ENCODE measurements around the gene UHRF2. TPM values are rescaled to one million over a fixed set of nuclear protein-coding genes. Genes with fewer than 3 reads are reported as not detected.
A peak's percentile ranks its signal among the peaks of the same experiment; 100 is the strongest.

UHRF2 gene
- total RNA-seq, 1 experiment from 2014 or later, result 31.3 TPM

DNA sequence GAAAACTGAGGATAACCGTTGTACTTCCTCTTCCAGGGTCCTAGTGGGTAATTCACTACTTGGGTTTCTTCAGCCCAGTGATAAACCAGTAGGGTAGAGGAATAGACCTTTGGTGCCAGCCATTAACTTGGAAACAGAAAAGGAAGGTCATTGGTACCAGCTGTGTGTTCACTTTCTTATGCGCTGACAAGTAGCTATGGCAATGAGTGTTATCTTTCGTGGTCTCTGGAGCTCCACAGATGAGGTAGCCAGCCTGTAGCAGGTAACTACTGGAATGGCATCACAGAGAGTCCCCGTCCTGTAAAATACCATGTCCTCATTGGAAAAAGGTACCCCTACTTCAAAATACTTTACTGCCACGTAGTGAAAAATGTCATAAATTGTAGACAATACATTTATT is 2.3 kb downstream of the UHRF2 start:
- CTCF ChIA-PET, result no interaction called here
- H3K4me1 ChIP-seq (ENCODE audit: insufficient read depth, low read length), result peaks cover 17% of the 10 kb centered on the region; the same call in 1 of the 2 replicates
- POLR2A ChIA-PET (ENCODE audit: unreplicated experiment), result no interaction called here
- H3K9ac ChIP-seq (ENCODE audit: low read length), result peak overlapping the region; percentile 90
- peaks cover 71% of the 10 kb centered on the region for H3K79me2 ChIP-seq (ENCODE audit: low read length)
- peak overlapping the region; percentile 100 for H3K4me3 ChIP-seq (ENCODE audit: low read length)
- no peaks in the 10 kb centered on the region; the same call in 1 of the 2 replicates for H3K36me3 ChIP-seq (ENCODE audit: low read depth, low read length)
- peak overlapping the region; percentile 94 for H3K4me2 ChIP-seq (ENCODE audit: low read length)
- ATAC-seq (no peak), DNase-seq (no peak)
- TF ChIP-seq EZH2phosphoT487 (IDR thresholded peaks at IDR 0.05; ENCODE audit: borderline replicate concordance, low read length) (no peak), EZH2 (IDR thresholded peaks at IDR 0.05; ENCODE audit: low read length, unreplicated experiment) (no peak)
- TF ChIP-seq, protein P1, sequence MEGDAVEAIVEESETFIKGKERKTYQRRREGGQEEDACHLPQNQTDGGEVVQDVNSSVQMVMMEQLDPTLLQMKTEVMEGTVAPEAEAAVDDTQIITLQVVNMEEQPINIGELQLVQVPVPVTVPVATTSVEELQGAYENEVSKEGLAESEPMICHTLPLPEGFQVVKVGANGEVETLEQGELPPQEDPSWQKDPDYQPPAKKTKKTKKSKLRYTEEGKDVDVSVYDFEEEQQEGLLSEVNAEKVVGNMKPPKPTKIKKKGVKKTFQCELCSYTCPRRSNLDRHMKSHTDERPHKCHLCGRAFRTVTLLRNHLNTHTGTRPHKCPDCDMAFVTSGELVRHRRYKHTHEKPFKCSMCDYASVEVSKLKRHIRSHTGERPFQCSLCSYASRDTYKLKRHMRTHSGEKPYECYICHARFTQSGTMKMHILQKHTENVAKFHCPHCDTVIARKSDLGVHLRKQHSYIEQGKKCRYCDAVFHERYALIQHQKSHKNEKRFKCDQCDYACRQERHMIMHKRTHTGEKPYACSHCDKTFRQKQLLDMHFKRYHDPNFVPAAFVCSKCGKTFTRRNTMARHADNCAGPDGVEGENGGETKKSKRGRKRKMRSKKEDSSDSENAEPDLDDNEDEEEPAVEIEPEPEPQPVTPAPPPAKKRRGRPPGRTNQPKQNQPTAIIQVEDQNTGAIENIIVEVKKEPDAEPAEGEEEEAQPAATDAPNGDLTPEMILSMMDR (conservative IDR thresholded peaks at IDR 0.05; ENCODE audit: low read depth, low read length), result no peak
- BruUV-seq (replicated peaks), result no TSS peak
- no peaks in the 10 kb centered on the region for H3F3A ChIP-seq (ENCODE audit: low read length, unreplicated experiment)
- no peaks in the 10 kb centered on the region for H3K9me3 ChIP-seq (ENCODE audit: low read length)
- H3K27me3 ChIP-seq (ENCODE audit: low read length), result no peaks in the 10 kb centered on the region
- no peak overlapping the region for H2AFZ ChIP-seq (ENCODE audit: low read length)
- no peak overlapping the region for H3K27ac ChIP-seq (ENCODE audit: low read length)
- H3K9me2 ChIP-seq (replicated peaks; ENCODE audit: low read length), result no peaks in the 10 kb centered on the region
- intact Hi-C loops (cut with micrococcal nuclease), result no loop called here
- H4K20me1 ChIP-seq (ENCODE audit: low read length), result peaks cover 39% of the 10 kb centered on the region

DNA sequence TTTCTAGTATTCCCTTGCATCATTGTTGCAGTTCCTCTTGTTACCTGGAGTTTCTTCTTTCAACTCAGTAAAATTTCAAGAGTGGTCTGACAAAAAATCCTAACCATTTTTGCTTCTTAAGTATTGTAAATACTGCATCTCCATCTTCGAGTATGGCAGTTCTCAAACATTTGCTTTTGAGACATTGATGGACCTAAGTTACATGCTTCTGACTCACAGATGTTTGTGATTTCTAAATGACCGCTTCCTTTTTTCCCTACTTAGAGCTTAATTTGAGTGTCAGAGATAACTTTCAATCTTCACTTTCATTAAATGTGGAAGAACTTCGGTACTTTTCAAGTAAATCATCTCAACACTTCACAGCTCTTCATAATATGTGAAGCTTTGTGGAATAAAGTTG is 4.2 kb downstream of the UHRF2 start:
- no peak overlapping the region for H3K9ac ChIP-seq (ENCODE audit: low read length)
- no peak overlapping the region for H3K27ac ChIP-seq (ENCODE audit: low read length)
- H4K20me1 ChIP-seq (ENCODE audit: low read length), result peaks cover 46% of the 10 kb centered on the region
- H3K79me2 ChIP-seq (ENCODE audit: low read length), result peaks cover 90% of the 10 kb centered on the region
- no peaks in the 10 kb centered on the region for H3K27me3 ChIP-seq (ENCODE audit: low read length)
- BruUV-seq (replicated peaks), result no TSS peak
- H3K4me3 ChIP-seq (ENCODE audit: low read length), result 0 out of 2 replicates have a peak overlapping the region, but pooled peaks have one; percentile 23
- intact Hi-C loops (cut with micrococcal nuclease), result no loop called here
- DNase-seq (no peak), ATAC-seq (no peak)
- no peaks in the 10 kb centered on the region for H3F3A ChIP-seq (ENCODE audit: low read length, unreplicated experiment)
- peaks cover 17% of the 10 kb centered on the region; the same call in 1 of the 2 replicates for H3K4me1 ChIP-seq (ENCODE audit: insufficient read depth, low read length)
- H3K36me3 ChIP-seq (ENCODE audit: low read depth, low read length), result peaks cover 3% of the 10 kb centered on the region; the same call in 1 of the 2 replicates
- ChIA-PET POLR2A (ENCODE audit: unreplicated experiment) (no interaction called here), CTCF (no interaction called here)
- H3K4me2 ChIP-seq (ENCODE audit: low read length), result peak overlapping the region; percentile 35
- TF ChIP-seq EZH2 (IDR thresholded peaks at IDR 0.05; ENCODE audit: low read length, unreplicated experiment) (no peak), EZH2phosphoT487 (IDR thresholded peaks at IDR 0.05; ENCODE audit: borderline replicate concordance, low read length) (no peak)
- TF ChIP-seq, protein P1 (conservative IDR thresholded peaks at IDR 0.05; ENCODE audit: low read depth, low read length), result no peak
- H3K9me3 ChIP-seq (ENCODE audit: low read length), result no peaks in the 10 kb centered on the region
- H3K9me2 ChIP-seq (replicated peaks; ENCODE audit: low read length), result no peaks in the 10 kb centered on the region
- no peak overlapping the region for H2AFZ ChIP-seq (ENCODE audit: low read length)

DNA sequence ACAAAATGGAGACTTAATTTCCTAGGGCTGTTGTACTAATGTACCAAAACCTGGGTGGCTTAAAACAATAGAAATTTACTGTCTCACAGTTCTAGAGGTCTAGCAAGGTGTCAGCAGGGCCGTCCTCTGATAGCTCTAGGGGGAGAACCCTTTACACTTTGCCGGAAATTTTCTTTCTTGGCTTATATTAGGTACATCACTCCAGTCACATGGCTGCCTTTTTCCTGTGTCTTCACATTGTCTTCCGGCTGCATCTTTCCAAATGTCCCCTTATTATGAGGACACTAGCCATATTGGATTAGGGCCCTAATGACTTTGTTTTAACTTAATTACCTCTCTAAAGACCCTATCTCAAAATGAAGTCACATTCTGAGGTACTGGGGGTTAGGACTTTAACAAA is 5.8 kb downstream of the UHRF2 start:
- H3K9ac ChIP-seq (ENCODE audit: low read length), result no peak overlapping the region
- H3K9me3 ChIP-seq (ENCODE audit: low read length), result no peaks in the 10 kb centered on the region
- no peaks in the 10 kb centered on the region for H3K27me3 ChIP-seq (ENCODE audit: low read length)
- POLR2A ChIA-PET (ENCODE audit: unreplicated experiment), result no interaction called here
- peaks cover 17% of the 10 kb centered on the region; the same call in 1 of the 2 replicates for H3K4me1 ChIP-seq (ENCODE audit: insufficient read depth, low read length)
- peaks cover 10% of the 10 kb centered on the region; the same call in 1 of the 2 replicates for H3K36me3 ChIP-seq (ENCODE audit: low read depth, low read length)
- no peaks in the 10 kb centered on the region for H3K9me2 ChIP-seq (replicated peaks; ENCODE audit: low read length)
- H4K20me1 ChIP-seq (ENCODE audit: low read length), result peaks cover 46% of the 10 kb centered on the region
- CTCF ChIA-PET, result interaction anchor here (0.7 kb wide), 1 partner anchor 54 kb away, joined by 4 read pairs; no protein-coding TSS in a partner anchor
- no peak for TF ChIP-seq EZH2 (IDR thresholded peaks at IDR 0.05; ENCODE audit: low read length, unreplicated experiment)
- no peak for TF ChIP-seq EZH2phosphoT487 (IDR thresholded peaks at IDR 0.05; ENCODE audit: borderline replicate concordance, low read length)
- TF ChIP-seq, protein P1 (conservative IDR thresholded peaks at IDR 0.05; ENCODE audit: low read depth, low read length), result no peak
- intact Hi-C loops (cut with micrococcal nuclease), result no loop called here
- H2AFZ ChIP-seq (ENCODE audit: low read length), result no peak overlapping the region
- no peak overlapping the region for H3K4me2 ChIP-seq (ENCODE audit: low read length)
- ATAC-seq (no peak), DNase-seq (no peak)
- H3K4me3 ChIP-seq (ENCODE audit: low read length), result no peak overlapping the region
- H3F3A ChIP-seq (ENCODE audit: low read length, unreplicated experiment), result no peaks in the 10 kb centered on the region
- no TSS peak for BruUV-seq (replicated peaks)
- H3K79me2 ChIP-seq (ENCODE audit: low read length), result peaks cover 100% of the 10 kb centered on the region
- no peak overlapping the region for H3K27ac ChIP-seq (ENCODE audit: low read length)
